Kidney capillary endothelial cell (primary cell): Measurements from ENCODE around the gene HSPB9.

Source experiments
- DNase-seq: peaks from one replicate; pipeline ENCODE4 v3.0.0-alpha.2; 2018; ENCODE audit warnings: low spot score

The HSPB9 gene

GRCh38 chr17:42101513-42102292, 20.9 kb upstream of the HSPB9 start:
- peak; percentile 86 for DNase-seq

- no peak for DNase-seq
Observed at GRCh38 chr17:42103221-42103954, 19.2 kb upstream of the HSPB9 start.

GRCh38 chr17:42104264-42104663, 18.3 kb upstream of the HSPB9 start:
- DNase-seq, result no peak

- no peak for DNase-seq
Observed at GRCh38 chr17:42106009-42106408, 16.6 kb upstream of the HSPB9 start.

- no peak for DNase-seq
Observed at GRCh38 chr17:42107124-42107523, 15.5 kb upstream of the HSPB9 start.

GRCh38 chr17:42107597-42108576, 14.7 kb upstream of the HSPB9 start:
- peak; percentile 63 for DNase-seq

GRCh38 chr17:42109086-42109485, 13.5 kb upstream of the HSPB9 start:
- no peak for DNase-seq

- DNase-seq, result no peak
Observed at GRCh38 chr17:42110301-42111264, 12.0 kb upstream of the HSPB9 start.

GRCh38 chr17:42111265-42111636, 11.4 kb upstream of the HSPB9 start:
- DNase-seq, result no peak

- no peak for DNase-seq
Observed at GRCh38 chr17:42111871-42112551, 10.6 kb upstream of the HSPB9 start.

GRCh38 chr17:42112552-42113176, 9.9 kb upstream of the HSPB9 start, which contains the start of gene DHX58:
DHX58 (minus strand) TSS chr17:42112714; CDS start chr17:42111892, 822 bp downstream.
- peak; percentile 70 for DNase-seq

- no peak for DNase-seq
Observed at GRCh38 chr17:42113293-42114069, 9.1 kb upstream of the HSPB9 start.

GRCh38 chr17:42114118-42114517, 8.5 kb upstream of the HSPB9 start:
- no peak for DNase-seq

- DNase-seq, result peak; percentile 69
Observed at GRCh38 chr17:42116705-42117396, 5.8 kb upstream of the HSPB9 start.

- no peak for DNase-seq
Observed at GRCh38 chr17:42117397-42118125, 5.0 kb upstream of the HSPB9 start.

- DNase-seq, result no peak
Observed at GRCh38 chr17:42118126-42118510, 4.5 kb upstream of the HSPB9 start.

- DNase-seq, result no peak
Observed at GRCh38 chr17:42118545-42118944, 4.1 kb upstream of the HSPB9 start.

GRCh38 chr17:42119301-42119700, 3.3 kb upstream of the HSPB9 start:
- DNase-seq, result no peak
